DND-41 (cell line): Measurements from ENCODE around the gene PTPRN2.
"Not testable (repeated sequence)": the region's sequence is repeated elsewhere in the genome, so short reads cannot be mapped to it uniquely, and the experiment has no call there.

Experiments used
- EZH2 ChIP-seq: IDR thresholded peaks from 3 replicates; pipeline ENCODE4 v1.6.1; 2012; ENCODE audit warnings: borderline replicate concordance, low read depth, mild to moderate bottlenecking, moderate library complexity, low read length, inconsistent platforms; ENCODE audit not compliant: severe bottlenecking
- TF ChIP-seq, protein P1 (sequence below): IDR thresholded peaks from 2 replicates; pipeline ENCODE4 v1.5.1; 2012; ENCODE audit warnings: borderline replicate concordance, low read length, moderate library complexity, mild to moderate bottlenecking; ENCODE audit not compliant: poor library complexity, severe bottlenecking; ENCODE audit errors: extremely low read depth

DNA sequence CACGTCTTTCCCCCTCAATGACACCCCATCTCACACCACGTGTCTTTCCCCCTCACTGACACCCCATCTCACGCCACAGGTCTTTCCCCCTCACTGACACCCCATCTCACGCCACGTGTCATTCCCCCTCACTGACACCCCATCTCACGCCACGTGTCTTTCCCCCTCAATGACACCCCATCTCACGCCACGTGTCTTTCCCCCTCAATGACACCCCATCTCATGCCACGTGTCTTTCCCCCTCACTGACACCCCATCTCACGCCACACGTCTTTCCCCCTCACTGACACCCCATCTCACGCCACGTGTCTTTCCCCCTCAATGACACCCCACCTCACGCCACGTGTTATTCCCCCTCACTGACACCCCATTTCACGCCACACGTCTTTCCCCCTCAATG lies 440.2 kb downstream of the PTPRN2 start:
- TF ChIP-seq, protein P1, sequence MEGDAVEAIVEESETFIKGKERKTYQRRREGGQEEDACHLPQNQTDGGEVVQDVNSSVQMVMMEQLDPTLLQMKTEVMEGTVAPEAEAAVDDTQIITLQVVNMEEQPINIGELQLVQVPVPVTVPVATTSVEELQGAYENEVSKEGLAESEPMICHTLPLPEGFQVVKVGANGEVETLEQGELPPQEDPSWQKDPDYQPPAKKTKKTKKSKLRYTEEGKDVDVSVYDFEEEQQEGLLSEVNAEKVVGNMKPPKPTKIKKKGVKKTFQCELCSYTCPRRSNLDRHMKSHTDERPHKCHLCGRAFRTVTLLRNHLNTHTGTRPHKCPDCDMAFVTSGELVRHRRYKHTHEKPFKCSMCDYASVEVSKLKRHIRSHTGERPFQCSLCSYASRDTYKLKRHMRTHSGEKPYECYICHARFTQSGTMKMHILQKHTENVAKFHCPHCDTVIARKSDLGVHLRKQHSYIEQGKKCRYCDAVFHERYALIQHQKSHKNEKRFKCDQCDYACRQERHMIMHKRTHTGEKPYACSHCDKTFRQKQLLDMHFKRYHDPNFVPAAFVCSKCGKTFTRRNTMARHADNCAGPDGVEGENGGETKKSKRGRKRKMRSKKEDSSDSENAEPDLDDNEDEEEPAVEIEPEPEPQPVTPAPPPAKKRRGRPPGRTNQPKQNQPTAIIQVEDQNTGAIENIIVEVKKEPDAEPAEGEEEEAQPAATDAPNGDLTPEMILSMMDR, result not testable (repeated sequence)
- not testable (repeated sequence) for TF ChIP-seq EZH2
